GM12864 (cell line): Measurements from ENCODE around the gene DCPS.
"Not testable (repeated sequence)": the region's sequence is repeated elsewhere in the genome, so short reads cannot be mapped to it uniquely, and the experiment has no call there.

ENCODE experiments used
- DNase-seq: peaks from one replicate; pipeline ENCODE4 v3.0.0-alpha.2; 2011; ENCODE audit warnings: low read depth
- H3K4me3 ChIP-seq: 2 replicates; pipeline ENCODE4 v1.5.1; 2011; ENCODE audit warnings: mild to moderate bottlenecking, low read depth, low read length, control low read depth
- TF ChIP-seq, protein P1 (sequence below): IDR thresholded peaks from 2 replicates; pipeline ENCODE4 v1.5.1; 2011; ENCODE audit warnings: low read depth, mild to moderate bottlenecking, moderate library complexity, low read length, control low read depth, inconsistent platforms; ENCODE audit errors: missing control alignments

Gene DCPS

DNA sequence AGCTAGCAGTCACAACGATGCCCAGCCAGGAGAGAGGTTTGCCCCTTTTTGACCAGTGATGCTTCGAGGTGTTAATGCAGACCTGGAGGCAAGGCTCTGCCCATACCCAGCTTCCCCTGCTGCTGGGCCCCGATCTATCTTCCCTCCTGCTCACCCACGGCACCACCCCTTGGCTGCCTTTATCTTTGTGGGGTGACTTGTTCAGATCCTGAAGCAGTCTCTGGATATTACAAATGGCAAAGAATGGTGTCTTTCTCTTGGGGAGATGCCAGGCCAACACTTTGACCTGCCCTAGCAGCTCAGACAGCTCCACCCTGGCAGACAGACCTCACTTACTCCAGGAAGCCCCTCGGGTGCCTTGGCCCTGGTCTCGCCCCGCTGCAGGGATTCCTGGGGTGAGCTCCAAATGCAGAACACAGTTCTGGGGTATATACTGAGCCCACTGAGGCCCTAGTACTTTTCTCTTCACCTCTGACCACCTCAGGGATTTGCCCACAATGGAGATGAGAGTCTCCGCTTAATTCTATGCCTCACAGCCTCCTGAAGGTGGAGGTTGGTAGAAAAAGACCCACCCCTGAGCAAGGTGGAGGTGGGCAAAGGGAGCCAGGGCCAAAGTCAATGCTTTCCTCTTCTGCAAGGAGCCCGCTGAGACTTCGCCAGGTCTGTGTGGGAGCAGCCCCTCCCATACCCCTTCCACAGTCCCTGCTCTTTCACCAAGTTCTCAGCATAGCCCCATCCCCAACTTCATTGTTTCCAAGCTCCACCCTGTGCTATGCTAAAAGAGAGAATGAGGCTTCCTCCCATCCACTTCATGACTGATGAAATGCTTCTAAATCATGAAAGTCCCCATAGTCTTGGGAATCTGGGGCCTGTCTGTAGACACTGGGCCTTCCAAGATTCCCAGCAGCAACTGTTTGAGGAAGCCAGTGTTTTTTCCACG is 40.6 kb downstream of the DCPS start:
- TF ChIP-seq, protein P1, sequence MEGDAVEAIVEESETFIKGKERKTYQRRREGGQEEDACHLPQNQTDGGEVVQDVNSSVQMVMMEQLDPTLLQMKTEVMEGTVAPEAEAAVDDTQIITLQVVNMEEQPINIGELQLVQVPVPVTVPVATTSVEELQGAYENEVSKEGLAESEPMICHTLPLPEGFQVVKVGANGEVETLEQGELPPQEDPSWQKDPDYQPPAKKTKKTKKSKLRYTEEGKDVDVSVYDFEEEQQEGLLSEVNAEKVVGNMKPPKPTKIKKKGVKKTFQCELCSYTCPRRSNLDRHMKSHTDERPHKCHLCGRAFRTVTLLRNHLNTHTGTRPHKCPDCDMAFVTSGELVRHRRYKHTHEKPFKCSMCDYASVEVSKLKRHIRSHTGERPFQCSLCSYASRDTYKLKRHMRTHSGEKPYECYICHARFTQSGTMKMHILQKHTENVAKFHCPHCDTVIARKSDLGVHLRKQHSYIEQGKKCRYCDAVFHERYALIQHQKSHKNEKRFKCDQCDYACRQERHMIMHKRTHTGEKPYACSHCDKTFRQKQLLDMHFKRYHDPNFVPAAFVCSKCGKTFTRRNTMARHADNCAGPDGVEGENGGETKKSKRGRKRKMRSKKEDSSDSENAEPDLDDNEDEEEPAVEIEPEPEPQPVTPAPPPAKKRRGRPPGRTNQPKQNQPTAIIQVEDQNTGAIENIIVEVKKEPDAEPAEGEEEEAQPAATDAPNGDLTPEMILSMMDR = no peak
- no peak overlapping the region for H3K4me3 ChIP-seq
- no peak for DNase-seq

DNA sequence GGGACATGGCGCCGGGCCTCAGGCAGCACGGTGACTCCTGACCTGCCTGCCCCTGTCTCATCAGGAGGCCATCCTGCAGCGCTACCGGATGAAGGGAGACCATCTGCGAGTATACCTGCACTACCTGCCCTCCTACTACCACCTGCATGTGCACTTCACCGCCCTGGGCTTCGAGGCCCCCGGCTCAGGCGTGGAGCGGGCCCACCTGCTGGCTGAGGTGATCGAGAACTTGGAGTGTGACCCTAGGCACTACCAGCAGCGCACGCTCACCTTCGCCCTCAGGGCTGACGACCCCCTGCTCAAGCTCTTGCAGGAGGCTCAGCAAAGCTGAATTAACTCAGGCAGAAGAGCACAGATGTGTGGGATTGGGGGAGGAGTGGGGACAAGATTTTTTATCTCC is 41.4 kb downstream of the DCPS start:
- no peak overlapping the region for H3K4me3 ChIP-seq
- DNase-seq = no peak
- TF ChIP-seq, protein P1 = no peak

DNA sequence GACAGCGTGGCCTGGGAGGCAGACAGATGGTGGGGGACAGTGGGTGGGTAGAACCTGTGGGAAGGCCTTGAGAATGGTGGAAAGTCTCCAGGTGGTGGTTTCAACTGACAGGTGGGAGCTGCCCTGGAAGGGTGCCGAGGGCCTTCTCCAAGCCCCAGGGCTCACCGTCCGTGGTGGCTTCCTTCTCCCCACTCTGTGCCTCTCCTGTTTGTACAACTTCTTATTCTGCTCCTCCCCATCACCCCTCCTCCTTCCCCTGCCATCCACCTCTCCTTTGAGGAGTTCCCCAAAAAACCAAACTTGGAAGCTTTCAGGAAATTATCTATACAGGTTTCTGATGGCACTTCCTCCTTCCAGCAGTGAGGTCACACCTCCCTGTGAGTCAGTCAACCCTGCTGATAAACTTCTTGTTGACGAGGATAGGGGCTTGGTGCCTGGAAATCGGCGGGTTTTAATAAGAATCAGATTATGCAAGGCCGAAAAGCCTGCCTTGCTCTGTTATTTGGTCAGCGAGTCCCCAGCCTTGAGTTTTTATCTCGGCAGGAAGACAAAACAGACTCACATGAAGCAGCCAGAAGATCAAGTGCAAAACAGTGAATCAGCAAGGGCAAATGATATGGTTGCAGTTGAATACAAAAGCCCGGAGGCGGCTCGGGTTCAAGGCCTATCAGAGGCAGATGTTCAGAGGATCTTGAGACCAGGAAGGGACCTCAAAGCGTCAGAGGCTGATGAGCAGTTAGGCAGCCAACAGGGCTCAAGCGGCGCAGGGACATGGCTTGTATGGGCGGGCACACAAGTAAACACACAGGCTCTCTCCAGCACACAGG is 42.1 kb downstream of the DCPS start:
- TF ChIP-seq, protein P1 = no peak
- H3K4me3 ChIP-seq = no peak overlapping the region
- no peak for DNase-seq

DNA sequence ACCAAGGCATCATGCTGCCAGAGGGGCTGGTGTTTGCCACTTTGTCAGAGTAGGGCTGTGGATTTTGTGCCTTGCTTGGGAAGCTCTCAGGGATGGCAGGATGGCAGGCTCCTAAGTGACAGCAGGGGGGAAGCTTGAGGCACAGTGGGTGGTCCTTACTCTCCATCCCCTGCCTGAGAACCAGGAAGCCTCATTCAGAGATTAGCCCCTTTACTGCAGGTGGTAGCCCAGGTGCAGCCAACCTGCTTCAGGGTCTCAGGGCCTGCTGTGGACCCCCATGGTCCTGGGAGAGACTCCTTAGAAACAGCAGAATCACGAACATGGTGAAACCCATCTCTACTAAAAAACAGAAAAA is 42.7 kb downstream of the DCPS start:
- DNase-seq = no peak
- H3K4me3 ChIP-seq = no peak overlapping the region
- TF ChIP-seq, protein P1 = no peak

DNA sequence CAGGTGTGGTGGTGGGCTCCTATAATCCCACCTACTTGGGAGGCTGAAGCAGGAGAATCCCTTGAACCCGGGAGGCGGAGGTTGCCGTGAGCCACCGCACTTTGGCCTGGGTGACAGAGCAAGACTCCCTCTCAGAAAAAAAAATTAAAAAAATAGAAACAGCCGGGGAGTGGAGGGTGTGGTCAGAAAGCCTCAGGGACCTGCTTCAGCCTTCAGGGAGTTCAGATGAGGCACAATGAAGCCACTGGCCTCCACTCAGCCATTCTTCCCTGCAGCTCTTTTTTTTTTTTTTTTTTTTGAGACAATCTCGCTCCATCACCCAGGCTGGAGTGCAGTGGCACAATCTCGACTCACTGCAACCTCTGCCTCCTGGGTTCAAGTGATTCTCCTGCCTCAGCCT is 43.1 kb downstream of the DCPS start:
- DNase-seq, H3K4me3 ChIP-seq: not testable (repeated sequence)

DNA sequence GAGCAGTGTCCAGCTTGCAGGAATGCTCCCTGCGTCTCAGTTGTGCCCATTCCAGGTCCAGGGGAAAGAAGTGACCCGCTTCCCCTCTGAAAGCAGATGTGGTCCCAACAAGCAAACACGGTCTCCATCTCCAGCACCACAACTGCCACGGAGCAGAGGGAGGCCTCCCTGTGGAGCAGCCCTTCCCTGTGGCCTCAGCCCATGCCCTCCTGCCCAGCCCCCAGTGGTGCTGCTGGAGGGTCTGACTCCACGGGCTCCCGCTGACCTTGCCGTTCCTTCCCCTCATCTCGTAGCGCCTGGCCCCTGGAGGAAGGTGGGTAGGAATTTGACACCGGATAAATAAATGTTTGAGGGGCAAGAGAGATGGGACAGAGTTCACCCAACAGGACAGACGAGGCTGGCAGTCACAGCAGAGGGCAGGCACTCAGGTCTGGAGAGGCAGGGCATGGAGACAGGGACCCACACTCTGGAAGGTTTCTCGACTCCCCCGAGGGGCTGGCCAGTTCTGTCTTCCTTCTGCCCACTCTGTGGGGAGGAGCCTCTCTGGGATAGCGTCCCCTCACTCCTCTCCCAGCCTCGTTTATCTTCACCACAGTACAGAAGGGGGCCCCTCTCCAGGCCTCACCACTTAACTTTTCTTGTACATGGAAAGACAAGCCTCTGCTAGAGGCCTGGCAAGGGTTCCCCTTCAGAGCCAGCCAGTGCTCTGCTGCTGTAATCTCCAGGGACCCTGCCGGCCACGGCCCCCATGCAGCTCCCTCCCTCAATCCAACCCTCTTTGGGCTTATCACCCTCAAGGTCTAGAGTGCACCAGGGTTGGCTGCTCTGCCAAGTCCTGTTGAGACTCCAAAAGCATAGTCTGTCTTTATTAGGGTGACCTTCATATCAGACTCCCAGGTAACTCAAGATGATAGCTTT is 44.1 kb downstream of the DCPS start:
- TF ChIP-seq, protein P1 = no peak
- H3K4me3 ChIP-seq = no peak overlapping the region
- DNase-seq = no peak
